ENCODE measurements around the gene LY6G6D. TPM values are rescaled to one million over a fixed set of nuclear protein-coding genes. Genes with fewer than 3 reads are reported as not detected.
A peak's percentile ranks its signal among the peaks of the same experiment; 100 is the strongest.

The LY6G6D gene
- total RNA-seq, 4 donors from 2014 or later, result not detected

- DNase-seq (ENCODE audit: low spot score), result no peak
- TF ChIP-seq, protein P1, sequence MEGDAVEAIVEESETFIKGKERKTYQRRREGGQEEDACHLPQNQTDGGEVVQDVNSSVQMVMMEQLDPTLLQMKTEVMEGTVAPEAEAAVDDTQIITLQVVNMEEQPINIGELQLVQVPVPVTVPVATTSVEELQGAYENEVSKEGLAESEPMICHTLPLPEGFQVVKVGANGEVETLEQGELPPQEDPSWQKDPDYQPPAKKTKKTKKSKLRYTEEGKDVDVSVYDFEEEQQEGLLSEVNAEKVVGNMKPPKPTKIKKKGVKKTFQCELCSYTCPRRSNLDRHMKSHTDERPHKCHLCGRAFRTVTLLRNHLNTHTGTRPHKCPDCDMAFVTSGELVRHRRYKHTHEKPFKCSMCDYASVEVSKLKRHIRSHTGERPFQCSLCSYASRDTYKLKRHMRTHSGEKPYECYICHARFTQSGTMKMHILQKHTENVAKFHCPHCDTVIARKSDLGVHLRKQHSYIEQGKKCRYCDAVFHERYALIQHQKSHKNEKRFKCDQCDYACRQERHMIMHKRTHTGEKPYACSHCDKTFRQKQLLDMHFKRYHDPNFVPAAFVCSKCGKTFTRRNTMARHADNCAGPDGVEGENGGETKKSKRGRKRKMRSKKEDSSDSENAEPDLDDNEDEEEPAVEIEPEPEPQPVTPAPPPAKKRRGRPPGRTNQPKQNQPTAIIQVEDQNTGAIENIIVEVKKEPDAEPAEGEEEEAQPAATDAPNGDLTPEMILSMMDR (IDR thresholded peaks at IDR 0.05), result no peak
- no peak for ATAC-seq (ENCODE audit: low FRiP score)
Observed at GRCh38 chr6:31687860-31688693, 27.1 kb upstream of the LY6G6D start.

DNA sequence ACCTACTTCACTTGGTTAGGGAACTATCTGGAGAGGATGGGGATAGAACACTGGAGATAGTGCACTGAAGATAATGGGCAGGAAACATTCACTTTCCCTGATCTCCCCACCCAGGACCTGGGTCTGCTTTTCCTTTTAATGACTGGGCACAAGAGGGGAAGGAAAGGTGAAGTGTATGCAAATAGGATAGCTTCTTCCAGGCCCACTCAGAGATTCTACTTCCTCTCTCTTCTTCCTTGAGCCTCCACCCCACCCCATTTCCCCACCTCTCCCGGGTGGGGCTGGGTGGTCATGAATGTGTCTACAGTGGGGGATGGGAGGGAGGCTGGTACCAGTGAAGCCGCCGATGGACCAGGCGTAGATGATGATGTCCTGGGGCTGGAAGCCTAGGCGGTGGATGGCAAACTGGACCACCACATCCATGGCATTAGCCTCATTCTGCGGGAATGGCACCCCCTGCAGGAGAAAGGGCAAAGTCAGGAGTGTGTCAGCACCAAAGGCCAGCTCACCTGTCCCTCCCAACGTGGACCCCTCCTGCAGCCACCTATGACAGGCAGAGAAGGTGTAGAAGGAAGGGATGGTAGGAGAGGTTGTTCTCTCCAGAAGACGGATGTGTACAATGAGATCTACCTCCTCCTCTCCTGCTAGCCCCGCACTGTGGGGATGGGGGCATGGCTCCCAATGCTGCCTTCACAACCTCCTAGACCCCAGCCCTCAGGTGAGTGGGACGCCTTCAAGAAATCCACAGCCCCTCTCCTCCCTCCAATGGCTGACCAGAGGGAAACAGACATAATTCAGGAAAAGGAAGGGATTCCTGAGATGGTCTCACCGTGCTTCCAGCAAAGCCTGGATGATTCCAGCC, 25.7 kb upstream of the LY6G6D start:
- ATAC-seq (ENCODE audit: low FRiP score) (peak; percentile 7), DNase-seq (ENCODE audit: low spot score) (no peak)
- TF ChIP-seq, protein P1 (IDR thresholded peaks at IDR 0.05), result no peak

- ATAC-seq (ENCODE audit: low FRiP score), result peak; percentile 91
- no peak for DNase-seq (ENCODE audit: low spot score)
- TF ChIP-seq, protein P1 (IDR thresholded peaks at IDR 0.05), result no peak
Observed at GRCh38 chr6:31690231-31691077, 24.7 kb upstream of the LY6G6D start.

DNA sequence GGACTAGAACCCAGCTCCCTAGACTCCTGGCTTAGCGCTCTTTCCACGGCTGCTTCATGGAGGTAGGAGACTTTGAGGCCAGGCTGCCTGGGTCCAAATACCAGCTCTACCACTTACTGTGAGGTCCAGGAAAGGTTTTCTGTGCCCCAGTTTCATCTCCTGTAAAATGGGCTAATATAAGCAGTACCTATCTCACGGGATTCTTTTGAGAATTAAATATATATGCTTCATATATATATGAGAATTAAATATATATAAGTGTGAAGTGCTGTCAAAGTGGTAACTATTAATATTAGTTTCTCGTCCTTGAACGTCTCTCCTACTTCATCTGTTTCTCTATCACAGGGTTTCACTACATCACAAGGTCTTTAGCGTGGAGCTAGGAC, 24.1 kb upstream of the LY6G6D start:
- ATAC-seq (ENCODE audit: low FRiP score) (no peak), DNase-seq (ENCODE audit: low spot score) (no peak)
- TF ChIP-seq, protein P1 (IDR thresholded peaks at IDR 0.05), result no peak

DNA sequence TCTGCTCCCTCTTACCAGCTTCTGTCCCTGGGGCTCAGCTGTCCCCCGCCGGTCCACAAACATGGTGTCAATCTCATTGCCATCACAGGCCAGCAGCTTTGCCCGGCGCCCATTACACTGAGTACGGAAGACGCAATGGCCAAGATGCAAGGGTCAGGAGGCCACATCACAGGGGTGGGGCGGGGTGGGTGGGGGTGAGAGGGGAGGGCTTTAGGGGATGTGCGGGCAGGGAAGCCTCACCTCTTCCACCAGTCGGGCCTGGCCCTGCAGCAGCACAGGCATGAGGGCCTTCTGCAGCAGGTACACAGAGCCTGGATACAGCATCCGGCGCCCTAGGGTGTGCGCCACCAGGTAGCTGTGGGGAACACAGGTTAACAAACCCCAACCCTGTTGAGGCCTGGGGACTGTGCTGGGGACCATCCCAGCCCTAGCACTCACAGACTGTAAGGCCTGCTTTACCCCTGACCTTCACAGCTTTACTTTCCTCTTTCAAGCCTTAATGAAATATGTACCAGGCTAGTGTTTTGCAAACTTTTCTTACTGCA, 23.5 kb upstream of the LY6G6D start:
- TF ChIP-seq, protein P1 (IDR thresholded peaks at IDR 0.05), result no peak
- ATAC-seq (ENCODE audit: low FRiP score) (no peak), DNase-seq (ENCODE audit: low spot score) (no peak)

GRCh38 chr6:31692353-31692752, 22.8 kb upstream of the LY6G6D start:
- TF ChIP-seq, protein P1 (IDR thresholded peaks at IDR 0.05), result no peak
- DNase-seq (ENCODE audit: low spot score) (no peak), ATAC-seq (ENCODE audit: low FRiP score) (no peak)

Data from omental fat pad (tissue), 4 donors.